ENCODE results near the gene LTB4R2. TPM values are rescaled to one million over a fixed set of nuclear protein-coding genes. Genes with fewer than 3 reads are reported as not detected.

The LTB4R2 gene
- total and polyA plus RNA-seq, 12 donors: 0.42 to 11.1 (median 3.8) TPM

DNA sequence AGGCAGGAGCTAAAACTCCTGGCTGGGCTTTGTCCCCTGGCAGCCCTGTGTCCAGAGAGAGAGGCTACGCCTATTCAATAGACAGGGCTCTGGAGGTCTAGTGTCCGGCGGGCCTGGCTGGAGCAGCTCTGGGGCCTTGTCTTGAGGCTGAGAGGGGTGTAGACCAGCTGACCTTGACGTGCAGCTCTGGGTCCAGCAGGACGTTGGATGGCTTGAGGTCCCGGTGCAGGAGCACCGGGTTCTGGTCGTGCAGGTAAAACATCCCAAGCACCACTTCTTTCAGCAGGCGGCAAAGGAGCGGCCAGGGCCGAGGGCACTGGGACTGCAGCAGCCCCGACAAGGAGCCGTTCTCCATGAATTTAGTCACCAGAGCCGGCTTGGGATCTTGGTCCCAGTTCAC lies 28.9 kb downstream of the LTB4R2 start:
- H3K4me3 ChIP-seq: peak overlapping the region in 1 of 4 donors; percentile 42
- 82 to 88% (median 84%) methylated on average over 12 to 14 of the region's 14 CpGs; no CpG with 5 or more reads in 1 of the 4 donors for WGBS, 4 donors
- intact Hi-C loops (cut with DNase I): no loop called here

DNA sequence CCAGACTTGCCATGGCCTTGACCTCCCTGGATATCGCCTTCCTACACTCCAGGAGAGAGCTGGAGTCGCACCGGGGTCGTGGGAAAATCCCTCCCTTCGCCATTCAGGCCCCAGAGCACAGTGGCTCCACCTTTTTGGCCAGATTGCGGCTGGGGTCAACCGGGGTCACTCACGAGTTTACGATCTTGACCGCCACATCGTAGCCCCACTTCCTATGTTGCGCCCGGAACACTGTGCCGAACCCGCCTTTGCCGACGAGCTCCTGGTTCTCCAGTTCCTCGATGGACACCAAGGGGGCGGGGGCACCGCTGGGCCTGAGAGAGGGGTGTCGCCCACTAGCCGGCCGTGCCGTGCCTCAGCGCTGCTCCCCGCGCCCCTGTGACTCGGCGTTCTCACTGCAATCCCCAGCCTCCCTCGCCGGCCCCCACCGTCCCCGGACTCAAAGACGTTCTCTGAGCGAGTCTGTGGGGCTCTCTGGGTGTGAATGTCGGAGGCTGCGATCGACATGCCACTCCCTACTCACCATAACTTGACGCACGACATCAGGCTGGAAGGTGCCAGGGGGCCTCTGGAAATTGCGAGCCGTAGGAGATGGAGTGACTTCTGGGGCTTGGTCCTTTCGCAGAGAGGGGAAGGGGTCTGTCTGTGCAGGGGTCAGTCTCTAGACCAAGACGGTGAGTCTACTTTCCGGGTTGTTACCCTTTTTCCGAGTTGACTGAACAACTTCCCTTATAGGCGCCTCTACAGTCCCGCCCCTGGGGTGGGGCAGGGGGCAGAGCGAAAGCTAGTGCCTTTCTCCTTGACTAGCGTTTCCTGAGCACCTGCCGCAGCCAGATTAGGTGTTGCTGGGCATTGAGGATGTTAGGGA lies 29.6 kb downstream of the LTB4R2 start, which contains the start of gene RIPK3:
RIPK3 (minus strand) TSS at position 708 of the 868 bp plus-strand sequence; CDS start at position 543, 165 bp downstream.
- H3K27me3 ChIP-seq: peaks cover 8% of the 10 kb centered on the region

More for the DNA sequence above, 28.9 kb downstream of the LTB4R2 start:
- Histone ChIP-seq H3K4me1 (replicated peaks in 1 of 2) (peaks cover 0 to 10% of the 10 kb centered on the region in 2 donors), H3K36me3 (replicated peaks in 1 of 2) (no peaks in the 10 kb centered on the region), H3K27ac (no peak overlapping the region), H3K9me3 (replicated peaks in 1 of 3) (no peaks in the 10 kb centered on the region), H3K27me3 (peaks cover 11% of the 10 kb centered on the region)
- DNase-seq: no peak
- TF ChIP-seq, protein P1, sequence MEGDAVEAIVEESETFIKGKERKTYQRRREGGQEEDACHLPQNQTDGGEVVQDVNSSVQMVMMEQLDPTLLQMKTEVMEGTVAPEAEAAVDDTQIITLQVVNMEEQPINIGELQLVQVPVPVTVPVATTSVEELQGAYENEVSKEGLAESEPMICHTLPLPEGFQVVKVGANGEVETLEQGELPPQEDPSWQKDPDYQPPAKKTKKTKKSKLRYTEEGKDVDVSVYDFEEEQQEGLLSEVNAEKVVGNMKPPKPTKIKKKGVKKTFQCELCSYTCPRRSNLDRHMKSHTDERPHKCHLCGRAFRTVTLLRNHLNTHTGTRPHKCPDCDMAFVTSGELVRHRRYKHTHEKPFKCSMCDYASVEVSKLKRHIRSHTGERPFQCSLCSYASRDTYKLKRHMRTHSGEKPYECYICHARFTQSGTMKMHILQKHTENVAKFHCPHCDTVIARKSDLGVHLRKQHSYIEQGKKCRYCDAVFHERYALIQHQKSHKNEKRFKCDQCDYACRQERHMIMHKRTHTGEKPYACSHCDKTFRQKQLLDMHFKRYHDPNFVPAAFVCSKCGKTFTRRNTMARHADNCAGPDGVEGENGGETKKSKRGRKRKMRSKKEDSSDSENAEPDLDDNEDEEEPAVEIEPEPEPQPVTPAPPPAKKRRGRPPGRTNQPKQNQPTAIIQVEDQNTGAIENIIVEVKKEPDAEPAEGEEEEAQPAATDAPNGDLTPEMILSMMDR (IDR thresholded peaks at IDR 0.05): no peak
- no peak for TF ChIP-seq POLR2A (IDR thresholded peaks at IDR 0.05)

DNA sequence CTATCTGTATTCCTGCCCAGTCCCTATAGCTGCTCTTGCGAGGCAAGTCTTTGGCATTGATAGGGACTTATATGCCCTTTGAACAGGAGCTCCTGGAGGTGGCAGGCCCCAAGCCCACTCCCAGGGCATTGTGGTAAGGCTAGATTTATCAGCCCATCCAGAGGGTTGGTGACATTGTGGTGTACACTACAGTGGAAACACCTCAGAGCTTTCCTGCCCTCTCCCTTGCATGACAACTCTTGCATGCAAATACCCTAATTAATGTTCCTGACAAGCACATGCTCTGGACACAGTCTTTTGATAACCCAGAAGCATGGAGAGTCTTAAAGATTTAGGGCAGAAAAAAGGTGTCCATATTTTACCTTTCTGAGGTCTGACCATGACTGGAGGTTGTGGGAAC lies 30.7 kb downstream of the LTB4R2 start:
- intact Hi-C loops (cut with DNase I): no loop called here
- no peaks in the 10 kb centered on the region for H3K4me1 ChIP-seq (replicated peaks in 1 of 2)
- H3K27ac ChIP-seq: no peak overlapping the region
- no peaks in the 10 kb centered on the region for H3K36me3 ChIP-seq (replicated peaks in 1 of 2)
- H3K4me3 ChIP-seq: no peak overlapping the region
- TF ChIP-seq POLR2A (IDR thresholded peaks at IDR 0.05): no peak
- TF ChIP-seq, protein P1 (IDR thresholded peaks at IDR 0.05): no peak
- 75 to 100% (median 96%) methylated on average over 1 of the region's 1 CpG for WGBS, 4 donors
- no peaks in the 10 kb centered on the region for H3K9me3 ChIP-seq (replicated peaks in 1 of 3)
- no peaks in the 10 kb centered on the region for H3K27me3 ChIP-seq
- DNase-seq: no peak

More for the DNA sequence above, 29.6 kb downstream of the LTB4R2 start, which contains the start of gene RIPK3:
- Histone ChIP-seq H3K9me3 (replicated peaks in 1 of 3) (no peaks in the 10 kb centered on the region), H3K4me3 (peak within 1 kb of the TSS in 1 of 4 donors; percentile 42), H3K4me1 (replicated peaks in 1 of 2) (peaks cover 0 to 4% of the 10 kb centered on the region in 2 donors), H3K36me3 (replicated peaks in 1 of 2) (no peaks in the 10 kb centered on the region), H3K27ac (peak within 1 kb of the TSS in 1 of 5 donors; percentile 47)
- 39 to 55% (median 41%) methylated on average over 17 to 51 of the region's 51 CpGs for WGBS, 4 donors
- no peak for TF ChIP-seq POLR2A (IDR thresholded peaks at IDR 0.05)
- TF ChIP-seq, protein P1 (IDR thresholded peaks at IDR 0.05): no peak
- DNase-seq: no peak
- intact Hi-C loops (cut with DNase I): no loop called here

GRCh38 chr14:24342889-24343288 lies 32.9 kb downstream of the LTB4R2 start:
- H3K4me1 ChIP-seq (replicated peaks in 1 of 2): no peaks in the 10 kb centered on the region
- intact Hi-C loops (cut with DNase I): no loop called here
- H3K36me3 ChIP-seq (replicated peaks in 1 of 2): no peaks in the 10 kb centered on the region
- no peak overlapping the region for H3K27ac ChIP-seq
- no peak for DNase-seq
- WGBS, 4 donors: 76 to 93% (median 90%) methylated on average over 4 of the region's 4 CpGs
- H3K4me3 ChIP-seq: no peak overlapping the region
- no peaks in the 10 kb centered on the region for H3K9me3 ChIP-seq (replicated peaks in 1 of 3)
- TF ChIP-seq, protein P1 (IDR thresholded peaks at IDR 0.05): no peak
- TF ChIP-seq POLR2A (IDR thresholded peaks at IDR 0.05): no peak
- H3K27me3 ChIP-seq: no peaks in the 10 kb centered on the region

Measured in adrenal gland (tissue), 12 donors.